ENCODE measurements around the gene SLC8A1. TPM values are rescaled to one million over a fixed set of nuclear protein-coding genes. Genes with fewer than 3 reads are reported as not detected.

SLC8A1 gene
- total RNA-seq, 1 experiment from 2014 or later, result 1.6 TPM

GRCh38 chr2:40285391-40285790 is 166.5 kb downstream of the SLC8A1 start:
- Mint-ChIP-seq H3K9me3 (ENCODE audit: unreplicated experiment) (no peaks in the 10 kb centered on the region), H3K27me3 (ENCODE audit: insufficient read depth, unreplicated experiment) (no peaks in the 10 kb centered on the region), H3K4me3 (ENCODE audit: unreplicated experiment) (no peak overlapping the region), H3K4me1 (ENCODE audit: insufficient read depth, unreplicated experiment) (peaks cover 12% of the 10 kb centered on the region), H3K27ac (ENCODE audit: low read depth, unreplicated experiment) (no peak overlapping the region), H3K36me3 (ENCODE audit: insufficient read depth, unreplicated experiment) (no peaks in the 10 kb centered on the region)
- CTCF ChIA-PET, result interaction anchor here (1.0 to 1.6 kb wide), 2 partner anchors 93 to 269 kb away, joined by 4 to 7 read pairs; no protein-coding TSS in a partner anchor
- DNase-seq (ENCODE audit: unreplicated experiment), result no peak
- TF ChIP-seq CTCF (IDR thresholded peaks at IDR 0.05; ENCODE audit: unreplicated experiment), result no peak
- intact Hi-C loops (cut with micrococcal nuclease), result no loop called here
- no TSS peak for BruUV-seq (replicated peaks)
- POLR2A ChIA-PET, result no interaction called here

- intact Hi-C loops (cut with micrococcal nuclease), result no loop called here
- no peak for TF ChIP-seq CTCF (IDR thresholded peaks at IDR 0.05; ENCODE audit: unreplicated experiment)
- ChIA-PET POLR2A (no interaction called here), CTCF (interaction anchor here (1.0 to 1.6 kb wide), 2 partner anchors 93 to 270 kb away, joined by 4 to 7 read pairs; no protein-coding TSS in a partner anchor)
- BruUV-seq (replicated peaks), result no TSS peak
- Mint-ChIP-seq H3K36me3 (ENCODE audit: insufficient read depth, unreplicated experiment) (no peaks in the 10 kb centered on the region), H3K27me3 (ENCODE audit: insufficient read depth, unreplicated experiment) (no peaks in the 10 kb centered on the region), H3K9me3 (ENCODE audit: unreplicated experiment) (no peaks in the 10 kb centered on the region), H3K27ac (ENCODE audit: low read depth, unreplicated experiment) (no peak overlapping the region), H3K4me3 (ENCODE audit: unreplicated experiment) (no peak overlapping the region), H3K4me1 (ENCODE audit: insufficient read depth, unreplicated experiment) (peaks cover 12% of the 10 kb centered on the region)
- DNase-seq (ENCODE audit: unreplicated experiment), result no peak
Observed at GRCh38 chr2:40284797-40285196, 167.1 kb downstream of the SLC8A1 start.

GRCh38 chr2:40283111-40283909 is 168.6 kb downstream of the SLC8A1 start:
- H3K27ac Mint-ChIP-seq (ENCODE audit: low read depth, unreplicated experiment), result no peak overlapping the region
- intact Hi-C loops (cut with micrococcal nuclease), result no loop called here
- BruUV-seq (replicated peaks), result no TSS peak

More at GRCh38 chr2:40283111-40283909, 168.6 kb downstream of the SLC8A1 start:
- Mint-ChIP-seq H3K4me3 (ENCODE audit: unreplicated experiment) (no peak overlapping the region), H3K4me1 (ENCODE audit: insufficient read depth, unreplicated experiment) (peaks cover 12% of the 10 kb centered on the region), H3K27me3 (ENCODE audit: insufficient read depth, unreplicated experiment) (no peaks in the 10 kb centered on the region), H3K9me3 (ENCODE audit: unreplicated experiment) (no peaks in the 10 kb centered on the region), H3K36me3 (ENCODE audit: insufficient read depth, unreplicated experiment) (no peaks in the 10 kb centered on the region)
- ChIA-PET CTCF (interaction anchor here (1.6 kb wide), 1 partner anchor 271 kb away, joined by 7 read pairs; no protein-coding TSS in a partner anchor), POLR2A (interaction anchor here (0.6 to 0.8 kb wide), 3 partner anchors 23 to 1221 kb away, joined by 3 to 4 read pairs (median 3); no protein-coding TSS in a partner anchor)
- no peak for DNase-seq (ENCODE audit: unreplicated experiment)
- no peak for TF ChIP-seq CTCF (IDR thresholded peaks at IDR 0.05; ENCODE audit: unreplicated experiment)
